Neural cell (in vitro differentiated cells): ENCODE data around the gene PUS10. TPM values are rescaled to one million over a fixed set of nuclear protein-coding genes. Genes with fewer than 3 reads are reported as not detected.
A peak's percentile ranks its signal among the peaks of the same experiment; 100 is the strongest.

Source experiments
- H2AFZ ChIP-seq: fragments of 200-600, 300-800 bp; sonication (generic), shearing (Covaris generic); 2 replicates; pipeline ENCODE4 v1.6.0; 2014; ENCODE audit warnings: low read depth, mild to moderate bottlenecking, antibody characterized with exemption, low read length, moderate library complexity
- H3F3A ChIP-seq: fragments of 200-600 bp; shearing (Covaris generic); 2 replicates; pipeline ENCODE4 v1.6.1; 2016; ENCODE audit warnings: mild to moderate bottlenecking, moderate library complexity, mixed read lengths, antibody characterized with exemption, low read length; ENCODE audit not compliant: insufficient read depth, poor library complexity, severe bottlenecking
- H3K27ac ChIP-seq: fragments of 200-600, 300-800 bp; sonication (generic), shearing (Covaris generic); 2 replicates; pipeline ENCODE4 v1.5.1; 2014; ENCODE audit warnings: mild to moderate bottlenecking, low read length, moderate library complexity
- H3K27me3 ChIP-seq: fragments of 300-800, 200-600 bp; sonication (generic), shearing (Covaris generic); 2 replicates; pipeline ENCODE4 v1.6.0; 2014; ENCODE audit warnings: mild to moderate bottlenecking, low read depth, low read length, moderate library complexity; ENCODE audit not compliant: insufficient read depth
- H3K36me3 ChIP-seq: fragments of 300-800, 200-600 bp; sonication (generic), shearing (Covaris generic); 2 replicates; pipeline ENCODE4 v1.5.1; 2014; ENCODE audit warnings: mild to moderate bottlenecking, antibody characterized with exemption, low read length, moderate library complexity; ENCODE audit not compliant: insufficient read depth
- H3K4me2 ChIP-seq: fragments of 300-800, 200-600 bp; sonication (generic), shearing (Covaris generic); 2 replicates; pipeline ENCODE4 v1.6.0; 2014; ENCODE audit warnings: mild to moderate bottlenecking, low read length
- H3K4me3 ChIP-seq: fragments of 300-800, 200-600 bp; sonication (generic), shearing (Covaris generic); 2 replicates; pipeline ENCODE4 v1.5.1; 2014; ENCODE audit warnings: mild to moderate bottlenecking, low read length, moderate library complexity
- H3K79me2 ChIP-seq: fragments of 200-600 bp; shearing (Covaris generic); replicated peaks from 2 replicates; pipeline ENCODE4 v1.6.0; 2014; ENCODE audit warnings: mild to moderate bottlenecking, low read length, moderate library complexity; ENCODE audit not compliant: insufficient read depth
- H3K9ac ChIP-seq: fragments of 300-800, 200-600 bp; sonication (generic), shearing (Covaris generic); 2 replicates; pipeline ENCODE4 v1.6.1; 2016; ENCODE audit warnings: mild to moderate bottlenecking, low read length, mixed read lengths
- H3K9me2 ChIP-seq: fragments of 200-600 bp; shearing (Covaris generic); 2 replicates; pipeline ENCODE4 v1.6.1; 2016; ENCODE audit warnings: mild to moderate bottlenecking, low read length, mixed read lengths; ENCODE audit not compliant: insufficient read depth
- H3K9me3 ChIP-seq: fragments of 200-600, 300-800 bp; sonication (generic), shearing (Covaris generic); 2 replicates; pipeline ENCODE4 v1.6.1; 2016; ENCODE audit warnings: mild to moderate bottlenecking, mixed run types, low read length, moderate library complexity, mixed read lengths
- H4K20me1 ChIP-seq: fragments of 200-600 bp; shearing (Covaris generic); 2 replicates; pipeline ENCODE4 v1.6.1; 2016; ENCODE audit warnings: mild to moderate bottlenecking, mixed run types; ENCODE audit not compliant: insufficient read depth
- CTCF ChIP-seq: fragments of 450-650 bp; IDR thresholded peaks from 2 replicates; pipeline ENCODE4 v1.5.1; 2014; ENCODE audit warnings: antibody characterized with exemption, mild to moderate bottlenecking, moderate library complexity; ENCODE audit not compliant: poor library complexity, severe bottlenecking
- EP300 ChIP-seq: fragments of 450-650 bp; conservative IDR thresholded peaks from 2 replicates; pipeline ENCODE4 v1.6.1; 2014; ENCODE audit warnings: antibody characterized with exemption, mild to moderate bottlenecking, moderate library complexity; ENCODE audit not compliant: poor library complexity, severe bottlenecking
- EZH2 ChIP-seq: fragments of 200-600, 300-800 bp; shearing (Covaris generic), sonication (generic); IDR thresholded peaks from 2 replicates; pipeline ENCODE4 v1.6.1; 2014; ENCODE audit warnings: antibody characterized with exemption, low read length, borderline replicate concordance, mild to moderate bottlenecking; ENCODE audit not compliant: insufficient read depth, poor library complexity, severe bottlenecking
- MXI1 ChIP-seq: fragments of 450-650 bp; conservative IDR thresholded peaks from 2 replicates; pipeline ENCODE4 v1.6.1; 2014; ENCODE audit warnings: antibody characterized with exemption, mild to moderate bottlenecking; ENCODE audit not compliant: poor library complexity, severe bottlenecking
- POLR2AphosphoS5 ChIP-seq: IDR thresholded peaks from 2 replicates; pipeline ENCODE4 v1.6.1; 2012
- RAD21 ChIP-seq: fragments of 450-650 bp; conservative IDR thresholded peaks from 2 replicates; pipeline ENCODE4 v1.6.1; 2014; ENCODE audit warnings: antibody characterized with exemption, mild to moderate bottlenecking, moderate library complexity
- REST ChIP-seq: IDR thresholded peaks from 2 replicates; pipeline ENCODE4 v1.6.1; 2012; ENCODE audit warnings: borderline replicate concordance
- SMC3 ChIP-seq: fragments of 450-650 bp; conservative IDR thresholded peaks from 2 replicates; pipeline ENCODE4 v1.6.1; 2014; ENCODE audit warnings: antibody characterized with exemption, mild to moderate bottlenecking, moderate library complexity; ENCODE audit not compliant: poor library complexity
- TAF1 ChIP-seq: IDR thresholded peaks from 2 replicates; pipeline ENCODE4 v1.6.1; 2012; ENCODE audit warnings: low read depth
- polyA plus RNA-seq: library from polyadenylated mRNA; depleted of rRNA; stranded (reverse); fragments of >200 nt; gene quantifications from 2 replicates; pipeline ENCODE4 v1.2.3, GENCODE V29; 2014

The PUS10 gene
- polyA plus RNA-seq, 1 donor from 2014 or later = 3.5 TPM

- TF ChIP-seq MXI1 (no peak), RAD21 (peak; percentile 88), TAF1 (no peak), REST (no peak), CTCF (peak; percentile 82), SMC3 (peak; percentile 85), EZH2 (no peak)
- Histone ChIP-seq H3K27me3 (no peaks in the 10 kb centered on the region), H3K4me3 (no peak overlapping the region), H4K20me1 (no peaks in the 10 kb centered on the region), H3K9me2 (no peaks in the 10 kb centered on the region), H2AFZ (no peak overlapping the region), H3K79me2 (no peaks in the 10 kb centered on the region), H3K9ac (no peak overlapping the region), H3K36me3 (no peaks in the 10 kb centered on the region), H3K4me2 (no peak overlapping the region), H3K9me3 (no peaks in the 10 kb centered on the region), H3K27ac (no peak overlapping the region), H3F3A (no peaks in the 10 kb centered on the region)
These were observed 19.2 kb downstream of the PUS10 start for GRCh38 chr2:60998628-60999545.

GRCh38 chr2:60994131-60994530 is 23.9 kb downstream of the PUS10 start:
- no peaks in the 10 kb centered on the region for H3K27me3 ChIP-seq
- H3K27ac ChIP-seq = no peak overlapping the region
- H3K9me3 ChIP-seq = no peaks in the 10 kb centered on the region
- no peaks in the 10 kb centered on the region for H3F3A ChIP-seq
- no peak overlapping the region for H3K9ac ChIP-seq
- H3K79me2 ChIP-seq = no peaks in the 10 kb centered on the region
- no peaks in the 10 kb centered on the region for H3K36me3 ChIP-seq
- H3K4me2 ChIP-seq = no peak overlapping the region
- no peak overlapping the region for H2AFZ ChIP-seq
- no peak overlapping the region for H3K4me3 ChIP-seq
- no peak for TF ChIP-seq TAF1
- TF ChIP-seq SMC3 = no peak
- TF ChIP-seq POLR2AphosphoS5 = no peak
- TF ChIP-seq CTCF = no peak
- TF ChIP-seq EP300 = no peak
- TF ChIP-seq EZH2 = no peak
- no peak for TF ChIP-seq MXI1
- TF ChIP-seq RAD21 = no peak
- no peak for TF ChIP-seq REST
- no peaks in the 10 kb centered on the region for H4K20me1 ChIP-seq
- H3K9me2 ChIP-seq = no peaks in the 10 kb centered on the region
